GM18858 (cell line): ENCODE data around the gene RALGPS1.

Experiments
- ATAC-seq: cut with Tn5 transposase; IDR thresholded peaks from one replicate; pipeline ENCODE4 v1.9.1; 2021; ENCODE audit not compliant: unreplicated experiment

RALGPS1 gene

GRCh38 chr9:127233989-127234388, 319.4 kb downstream of the RALGPS1 start:
- ATAC-seq, result no peak

DNA sequence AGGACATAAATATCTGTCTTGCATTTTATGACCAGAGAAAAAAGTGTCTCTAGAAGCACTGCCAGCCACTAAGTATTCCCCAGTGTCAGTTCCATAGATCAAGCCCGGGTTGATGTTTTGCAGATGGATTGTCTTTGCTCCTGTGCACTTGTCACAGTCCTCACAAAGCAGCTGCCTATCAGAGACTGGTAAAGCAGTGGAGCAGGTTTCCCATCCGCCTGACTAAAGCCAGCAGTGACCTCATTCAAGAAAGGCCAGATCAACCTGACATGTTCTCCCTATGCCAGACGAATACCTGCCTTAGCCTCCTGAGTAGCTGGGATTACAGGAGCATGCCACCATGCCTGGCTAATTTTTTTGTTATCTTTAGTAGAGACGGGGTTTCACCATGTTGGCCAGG, 323.2 kb downstream of the RALGPS1 start:
- ATAC-seq, result no peak

GRCh38 chr9:127241354-127241753, 326.8 kb downstream of the RALGPS1 start:
- ATAC-seq, result no peak

DNA sequence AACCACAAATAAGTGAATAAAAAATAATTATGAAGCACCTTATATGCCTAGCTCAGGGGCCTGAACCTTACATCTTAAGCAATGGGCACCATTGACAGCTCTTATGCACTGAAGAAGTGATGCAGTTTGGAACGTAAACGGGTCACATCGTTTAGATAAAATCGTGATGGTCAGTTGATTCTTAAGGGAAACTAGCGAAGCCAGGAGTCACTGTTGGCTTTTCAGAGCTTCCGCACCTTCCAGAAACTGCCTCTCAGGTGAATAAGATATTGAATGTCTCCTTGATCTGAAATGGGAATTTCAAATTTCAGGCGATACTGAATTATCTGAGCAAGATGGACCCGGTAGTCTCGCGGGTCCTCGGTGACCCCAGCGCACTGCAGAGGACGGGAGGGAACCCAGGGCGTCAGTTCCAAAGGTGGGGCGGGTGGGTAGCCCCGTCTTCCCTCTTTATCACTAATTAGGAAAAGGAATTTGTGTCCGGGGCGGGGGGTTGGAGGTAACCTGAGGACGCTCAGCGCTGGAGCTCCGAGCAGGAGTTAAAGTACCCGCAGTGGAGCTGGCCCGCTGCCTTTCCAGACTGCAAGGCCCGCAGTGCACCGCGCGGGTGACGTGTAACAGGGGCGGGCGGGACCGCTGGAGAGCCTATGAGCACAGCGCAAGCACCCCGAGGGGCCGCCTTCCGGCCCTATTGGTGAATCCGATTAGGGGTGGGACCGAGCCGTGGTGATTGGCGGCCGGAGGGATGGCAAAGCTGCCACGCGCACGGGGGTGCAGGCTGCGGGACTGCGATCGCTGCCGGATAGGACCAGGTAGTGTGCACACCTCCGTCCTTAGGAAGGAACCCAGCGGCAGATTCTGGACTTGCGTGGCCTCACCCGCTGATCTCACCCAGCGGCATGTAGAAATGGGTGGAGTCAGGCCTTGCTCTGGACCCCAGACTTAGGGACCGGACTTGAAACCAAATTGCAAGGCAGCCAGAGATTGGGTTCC, 330.3 kb downstream of the RALGPS1 start:
- peak; percentile 97 for ATAC-seq

- no peak for ATAC-seq
Measured at GRCh38 chr9:127245637-127246164, 331.1 kb downstream of the RALGPS1 start.

DNA sequence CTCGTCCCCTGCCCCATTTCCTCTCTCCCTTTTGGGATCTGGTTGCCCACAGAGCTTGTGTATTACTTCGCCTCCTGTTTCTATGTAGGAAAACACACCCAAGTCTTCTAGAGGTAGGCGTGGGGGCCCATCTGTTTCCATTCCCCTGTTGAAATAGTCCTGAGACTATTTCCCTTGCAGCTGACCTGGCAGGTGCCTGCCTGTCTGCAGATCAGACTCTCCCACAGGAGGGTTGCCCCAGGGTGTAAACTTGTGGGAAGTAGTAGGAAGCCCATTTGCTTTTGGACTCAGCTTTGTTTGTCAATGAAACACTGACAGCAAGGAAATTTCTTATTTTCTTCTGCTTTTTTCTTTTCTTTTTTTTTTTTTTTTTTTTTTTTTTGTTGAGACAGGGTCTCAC, 333.7 kb downstream of the RALGPS1 start:
- ATAC-seq, result no peak

- no peak for ATAC-seq
Measured at GRCh38 chr9:127249877-127250276, 335.3 kb downstream of the RALGPS1 start.

GRCh38 chr9:127250896-127251391, 336.4 kb downstream of the RALGPS1 start:
- no peak for ATAC-seq

DNA sequence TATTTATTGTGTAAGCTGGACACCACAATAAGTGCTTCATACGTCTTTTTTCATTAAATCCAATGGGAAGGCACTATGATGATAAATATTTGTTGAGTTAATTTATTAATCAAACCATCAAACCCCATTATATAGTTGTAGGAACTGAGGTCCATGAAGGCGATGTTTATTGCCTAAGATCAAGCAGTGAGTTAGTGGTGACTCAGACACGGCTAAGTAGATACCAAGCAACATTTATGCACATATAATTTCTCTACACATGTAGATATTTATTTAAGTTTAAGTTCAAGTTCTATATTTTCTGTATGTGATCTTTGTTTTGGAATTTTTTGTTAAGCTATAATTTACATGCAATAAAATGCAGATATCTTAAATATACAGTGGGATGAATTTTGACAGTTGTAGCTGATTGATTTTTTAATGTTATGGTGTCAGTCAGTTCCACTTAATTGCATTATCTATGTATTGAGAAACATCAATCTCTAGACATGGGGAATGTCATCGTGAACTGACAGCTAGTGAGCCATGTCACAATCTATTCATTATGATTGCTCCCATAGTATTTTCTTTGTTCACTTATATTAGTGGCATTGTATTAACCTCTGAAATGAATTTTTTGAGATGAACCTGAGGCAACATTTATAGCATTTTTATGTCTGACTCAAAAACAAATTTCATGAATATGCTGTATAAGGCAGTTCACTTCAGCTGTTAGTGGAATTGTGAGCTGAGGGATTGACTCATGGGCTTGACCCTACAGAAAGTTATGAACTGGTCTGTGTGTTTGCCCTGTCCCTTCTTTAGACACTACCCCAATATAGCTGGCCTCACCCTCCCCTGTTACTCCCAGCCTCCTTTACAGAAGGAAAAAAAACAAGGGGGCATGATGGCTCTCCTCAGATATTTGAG, 338.1 kb downstream of the RALGPS1 start:
- ATAC-seq, result no peak

DNA sequence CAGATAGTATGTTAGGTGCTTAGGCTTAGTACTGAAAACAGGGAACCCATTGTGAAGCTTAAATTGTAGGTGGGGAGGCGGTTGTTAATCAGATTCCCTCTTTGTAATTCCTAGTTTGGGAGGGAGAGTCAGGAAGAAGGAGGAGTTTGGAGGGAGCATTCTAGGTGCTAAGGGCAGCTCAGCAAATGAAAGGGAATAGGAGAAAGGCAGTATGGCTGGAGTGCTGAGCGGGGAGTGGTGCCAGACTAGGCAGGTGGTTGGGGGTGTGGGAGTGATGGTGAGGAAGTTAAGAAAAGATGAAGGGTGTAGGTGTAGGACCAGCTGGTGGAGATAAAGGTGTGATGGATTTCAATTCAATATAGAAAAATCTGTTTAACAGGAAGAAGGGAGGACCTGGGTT, 338.9 kb downstream of the RALGPS1 start:
- ATAC-seq, result no peak

- ATAC-seq, result no peak
Measured at GRCh38 chr9:127255692-127256091, 341.1 kb downstream of the RALGPS1 start.

GRCh38 chr9:127256324-127256723, 341.7 kb downstream of the RALGPS1 start:
- no peak for ATAC-seq

- no peak for ATAC-seq
Measured at GRCh38 chr9:127258606-127259471, 344.3 kb downstream of the RALGPS1 start.

- ATAC-seq, result no peak
Measured at GRCh38 chr9:127262602-127263001, 348.0 kb downstream of the RALGPS1 start.

DNA sequence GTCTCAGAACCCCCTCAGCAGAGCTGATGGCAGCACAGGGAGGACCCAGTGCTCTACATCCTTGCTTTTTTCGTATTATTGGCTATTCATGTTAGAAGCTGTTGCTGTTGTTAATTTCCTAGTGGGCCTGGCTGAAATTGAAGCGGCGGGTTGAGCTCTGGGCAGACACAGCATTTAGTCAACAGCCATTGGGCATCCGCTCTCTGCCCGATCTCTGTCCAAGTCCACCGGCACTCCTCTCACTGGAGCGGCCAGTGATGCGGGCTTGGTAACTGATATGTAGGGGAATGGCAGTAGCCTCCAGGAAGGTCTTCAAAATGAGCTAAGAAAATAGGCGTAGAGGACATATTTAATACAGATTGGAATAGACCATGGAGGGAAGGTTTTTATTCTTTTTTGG, 348.7 kb downstream of the RALGPS1 start:
- ATAC-seq, result no peak

GRCh38 chr9:127263664-127264063, 349.1 kb downstream of the RALGPS1 start:
- no peak for ATAC-seq

DNA sequence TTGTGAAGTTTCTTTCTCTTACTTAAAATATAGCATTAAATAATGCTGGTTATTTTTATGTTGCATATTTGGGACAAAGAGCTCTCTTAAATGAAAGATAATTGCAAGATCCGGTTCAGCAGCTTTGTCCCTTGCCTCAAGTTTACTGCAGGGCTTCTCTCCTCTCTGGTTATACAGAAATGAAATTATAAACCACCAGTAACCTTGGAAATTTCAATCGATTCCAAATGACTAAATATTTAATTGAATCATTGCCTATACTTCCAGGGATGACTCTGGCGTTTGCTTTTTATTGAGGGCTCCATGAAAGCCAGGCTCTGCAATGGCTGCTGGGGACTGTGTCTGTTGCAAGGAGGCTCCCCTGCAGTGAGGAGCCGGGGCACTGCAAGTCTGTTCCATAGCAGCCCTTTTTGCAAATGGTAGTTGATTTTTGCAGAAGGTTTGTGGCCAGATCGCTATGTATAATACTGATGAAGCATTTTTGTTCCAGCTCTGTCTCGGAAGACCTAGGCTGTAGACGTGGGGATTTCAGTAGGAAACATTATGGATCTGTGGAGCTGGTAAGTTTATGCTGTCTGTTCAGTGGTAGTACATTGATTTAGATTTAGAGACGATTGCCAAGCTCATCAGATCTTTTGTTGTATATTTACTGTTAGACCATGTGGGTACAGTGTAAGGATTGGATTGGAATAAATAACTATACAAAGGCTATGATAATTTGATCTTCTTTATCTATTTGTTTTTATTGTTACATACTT, 350.1 kb downstream of the RALGPS1 start, which contains the start of gene GARNL3:
Gene GARNL3 (plus strand): TSS at position 313 of the 758 bp plus-strand sequence. CDS start 104 bp downstream, at position 417.
- ATAC-seq, result no peak

GRCh38 chr9:127267793-127268525, 353.4 kb downstream of the RALGPS1 start:
- no peak for ATAC-seq

DNA sequence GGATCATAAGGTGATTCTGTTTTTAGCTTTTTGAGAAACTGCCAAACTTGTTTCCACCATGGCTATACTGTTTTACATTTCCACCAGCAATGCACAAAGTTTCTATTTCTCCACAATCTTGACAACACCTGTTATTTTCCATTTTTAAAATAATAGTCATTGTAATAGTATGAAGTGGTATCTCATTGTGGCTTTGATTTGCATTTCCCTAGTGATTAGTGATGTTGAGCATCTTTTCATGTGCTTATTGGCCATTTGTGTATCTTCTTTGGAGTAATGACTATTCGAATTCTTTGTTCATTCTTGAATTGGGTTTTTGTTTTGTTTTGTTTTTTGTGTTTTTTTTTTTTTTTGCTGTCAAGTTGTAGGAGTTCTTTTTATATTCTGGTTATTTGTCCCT, 354.9 kb downstream of the RALGPS1 start:
- ATAC-seq, result no peak
